OCI-LY3 (cell line): ENCODE results near the gene MATCAP1.

Source experiments
- H2AFZ ChIP-seq: fragments of 200-600, 300-600 bp; shearing (Covaris generic); 2 replicates; pipeline ENCODE4 v1.6.0; 2014; ENCODE audit warnings: antibody characterized with exemption, low read depth, low read length
- H3K27ac ChIP-seq: fragments of 200-600, 300-600 bp; sonication (generic); 2 replicates; pipeline ENCODE4 v1.5.1; 2014; ENCODE audit warnings: mild to moderate bottlenecking, low read length, moderate library complexity, mixed read lengths
- H3K27me3 ChIP-seq: fragments of 200-600, 300-600 bp; sonication (generic); 2 replicates; pipeline ENCODE4 v1.6.1; 2014; ENCODE audit warnings: low read depth, low read length, mixed read lengths
- H3K36me3 ChIP-seq: fragments of 200-600, 300-600 bp; sonication (generic); replicated peaks from 2 replicates; pipeline ENCODE3; 2014; ENCODE audit warnings: low read depth, low read length, mixed read lengths
- H3K4me1 ChIP-seq: fragments of 300-600, 200-600 bp; sonication (generic); 2 replicates; pipeline ENCODE4 v1.6.1; 2014; ENCODE audit warnings: low read length, mixed read lengths
- H3K4me2 ChIP-seq: fragments of 200-600, 300-600 bp; sonication (generic); 2 replicates; pipeline ENCODE4 v1.6.1; 2014; ENCODE audit warnings: low read length, mixed read lengths
- H3K4me3 ChIP-seq: fragments of 300-600, 200-600 bp; sonication (generic); 2 replicates; pipeline ENCODE4 v1.5.1; 2014; ENCODE audit warnings: antibody characterized with exemption, mild to moderate bottlenecking, low read length, moderate library complexity
- H3K79me2 ChIP-seq: fragments of 300-600, 200-600 bp; shearing (Covaris generic); 2 replicates; pipeline ENCODE4 v1.6.1; 2014; ENCODE audit warnings: mild to moderate bottlenecking, low read length, mixed read lengths
- H3K9ac ChIP-seq: fragments of 300-600, 200-600 bp; shearing (Covaris generic); 2 replicates; pipeline ENCODE4 v1.6.0; 2014; ENCODE audit warnings: mild to moderate bottlenecking, low read length, moderate library complexity
- H3K9me3 ChIP-seq: fragments of 200-600, 300-600 bp; shearing (Covaris generic); 2 replicates; pipeline ENCODE4 v1.6.1; 2014; ENCODE audit warnings: low read length, mixed read lengths; ENCODE audit not compliant: insufficient read depth
- H4K20me1 ChIP-seq: fragments of 200-600, 300-600 bp; sonication (generic); 2 replicates; pipeline ENCODE4 v1.6.1; 2016; ENCODE audit warnings: low read length, mixed read lengths; ENCODE audit not compliant: insufficient read depth
- EZH2phosphoT487 ChIP-seq: fragments of 200-600 bp; shearing (Covaris generic); IDR thresholded peaks from 2 replicates; pipeline ENCODE4 v1.6.1; 2018; ENCODE audit warnings: antibody characterized with exemption, mixed run types, low read depth
- TF ChIP-seq, protein P1 (sequence below): fragments of 200-600, 300-600 bp; sonication (generic); IDR thresholded peaks from 2 replicates; pipeline ENCODE4 v1.5.1; 2014; ENCODE audit warnings: antibody characterized with exemption, low read length, low read depth

The MATCAP1 gene

GRCh38 chr16:67194260-67194659 is 10.5 kb upstream of the MATCAP1 start:
- peaks cover 50% of the 10 kb centered on the region for H3K36me3 ChIP-seq
- no peak for TF ChIP-seq EZH2phosphoT487
- TF ChIP-seq, protein P1, sequence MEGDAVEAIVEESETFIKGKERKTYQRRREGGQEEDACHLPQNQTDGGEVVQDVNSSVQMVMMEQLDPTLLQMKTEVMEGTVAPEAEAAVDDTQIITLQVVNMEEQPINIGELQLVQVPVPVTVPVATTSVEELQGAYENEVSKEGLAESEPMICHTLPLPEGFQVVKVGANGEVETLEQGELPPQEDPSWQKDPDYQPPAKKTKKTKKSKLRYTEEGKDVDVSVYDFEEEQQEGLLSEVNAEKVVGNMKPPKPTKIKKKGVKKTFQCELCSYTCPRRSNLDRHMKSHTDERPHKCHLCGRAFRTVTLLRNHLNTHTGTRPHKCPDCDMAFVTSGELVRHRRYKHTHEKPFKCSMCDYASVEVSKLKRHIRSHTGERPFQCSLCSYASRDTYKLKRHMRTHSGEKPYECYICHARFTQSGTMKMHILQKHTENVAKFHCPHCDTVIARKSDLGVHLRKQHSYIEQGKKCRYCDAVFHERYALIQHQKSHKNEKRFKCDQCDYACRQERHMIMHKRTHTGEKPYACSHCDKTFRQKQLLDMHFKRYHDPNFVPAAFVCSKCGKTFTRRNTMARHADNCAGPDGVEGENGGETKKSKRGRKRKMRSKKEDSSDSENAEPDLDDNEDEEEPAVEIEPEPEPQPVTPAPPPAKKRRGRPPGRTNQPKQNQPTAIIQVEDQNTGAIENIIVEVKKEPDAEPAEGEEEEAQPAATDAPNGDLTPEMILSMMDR = no peak
- no peak overlapping the region for H3K27ac ChIP-seq
- peaks cover 32% of the 10 kb centered on the region for H3K79me2 ChIP-seq
- H3K27me3 ChIP-seq = no peaks in the 10 kb centered on the region
- H3K9ac ChIP-seq = no peak overlapping the region
- peaks cover 12% of the 10 kb centered on the region for H3K4me1 ChIP-seq
- H4K20me1 ChIP-seq = no peaks in the 10 kb centered on the region
- H3K4me3 ChIP-seq = no peak overlapping the region
- no peak overlapping the region for H3K4me2 ChIP-seq
- no peaks in the 10 kb centered on the region for H3K9me3 ChIP-seq
- H2AFZ ChIP-seq = no peak overlapping the region

- TF ChIP-seq EZH2phosphoT487 = no peak
- Histone ChIP-seq H4K20me1 (no peaks in the 10 kb centered on the region), H3K4me2 (peak overlapping the region; percentile 98), H3K79me2 (peaks cover 32% of the 10 kb centered on the region), H3K36me3 (peaks cover 45% of the 10 kb centered on the region), H3K9me3 (no peaks in the 10 kb centered on the region), H3K27me3 (no peaks in the 10 kb centered on the region), H3K4me3 (peak overlapping the region; percentile 96), H2AFZ (no peak overlapping the region), H3K4me1 (peaks cover 12% of the 10 kb centered on the region), H3K27ac (no peak overlapping the region), H3K9ac (peak overlapping the region; percentile 95; the same call in 1 of the 2 replicates)
Measured at GRCh38 chr16:67193536-67193935, 9.8 kb upstream of the MATCAP1 start.

DNA sequence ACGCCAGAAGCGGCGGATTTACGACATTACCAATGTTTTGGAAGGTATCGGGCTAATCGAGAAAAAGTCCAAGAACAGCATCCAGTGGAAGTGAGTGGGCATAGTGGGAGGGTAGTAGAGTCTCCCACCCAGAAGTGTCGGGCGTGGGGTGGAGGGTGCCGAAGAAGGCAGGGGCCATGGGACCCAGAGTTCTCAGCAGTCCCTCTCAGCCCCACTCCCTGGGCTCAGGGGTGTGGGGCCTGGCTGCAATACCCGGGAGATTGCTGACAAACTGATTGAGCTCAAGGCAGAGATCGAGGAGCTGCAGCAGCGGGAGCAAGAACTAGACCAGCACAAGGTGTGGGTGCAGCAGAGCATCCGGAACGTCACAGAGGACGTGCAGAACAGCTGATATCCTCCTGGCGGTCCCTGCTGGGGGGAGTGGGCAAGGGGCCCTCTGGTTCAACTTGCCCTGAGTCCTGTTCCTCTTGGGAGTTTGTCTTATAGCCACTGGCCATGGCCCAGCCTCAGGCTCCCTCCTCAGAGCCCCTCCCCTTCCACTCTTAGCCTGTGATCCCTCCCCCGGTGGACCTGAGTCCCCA is 9.1 kb upstream of the MATCAP1 start:
- H3K4me2 ChIP-seq = peak overlapping the region; percentile 98
- H3K9me3 ChIP-seq = no peaks in the 10 kb centered on the region
- peak overlapping the region; percentile 96 for H3K4me3 ChIP-seq
- peaks cover 12% of the 10 kb centered on the region for H3K4me1 ChIP-seq
- H3K36me3 ChIP-seq = peaks cover 40% of the 10 kb centered on the region
- H3K9ac ChIP-seq = peak overlapping the region; percentile 95
- no peak overlapping the region for H2AFZ ChIP-seq
- peak overlapping the region; percentile 53; the same call in 1 of the 2 replicates for H3K27ac ChIP-seq
- peaks cover 32% of the 10 kb centered on the region for H3K79me2 ChIP-seq
- no peaks in the 10 kb centered on the region for H3K27me3 ChIP-seq
- H4K20me1 ChIP-seq = no peaks in the 10 kb centered on the region
- no peak for TF ChIP-seq EZH2phosphoT487
- TF ChIP-seq, protein P1 = no peak

DNA sequence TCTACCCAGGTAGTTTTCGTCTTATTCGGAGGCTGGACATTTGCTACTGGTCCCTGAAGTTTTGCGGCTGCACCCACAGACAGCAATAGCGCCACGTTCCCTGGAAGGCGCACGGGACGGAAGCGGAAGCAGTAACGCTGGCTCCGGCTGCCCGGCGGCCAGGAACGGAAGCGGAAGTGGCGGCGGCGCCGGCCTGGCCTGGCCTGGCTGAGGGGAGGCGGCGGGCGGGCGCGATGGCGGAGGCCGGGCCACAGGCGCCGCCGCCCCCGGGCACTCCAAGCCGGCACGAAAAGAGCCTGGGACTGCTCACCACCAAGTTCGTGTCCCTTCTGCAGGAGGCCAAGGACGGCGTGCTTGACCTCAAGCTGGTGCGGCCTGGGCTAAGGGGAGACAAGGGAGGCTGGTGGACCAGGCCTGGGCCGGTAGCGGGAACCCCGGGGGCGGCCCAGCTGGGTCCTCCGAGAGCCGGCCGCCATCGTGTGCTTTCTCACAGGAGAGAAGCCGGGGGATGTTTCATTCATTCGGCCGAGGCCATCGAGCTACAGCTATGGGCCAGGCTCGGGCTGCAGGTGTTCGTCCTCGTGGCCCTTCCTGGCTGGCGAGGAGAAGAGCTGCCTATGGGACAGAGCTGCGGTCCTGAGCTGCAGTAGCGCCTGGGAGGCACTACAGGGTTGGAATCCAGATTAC is 8.4 kb upstream of the MATCAP1 start, which contains the start of gene E2F4:
TSS of gene E2F4 (plus strand) at position 161 of the 687 bp plus-strand sequence. CDS start at position 234, 73 bp downstream.
- H4K20me1 ChIP-seq = no peaks in the 10 kb centered on the region
- H3K27ac ChIP-seq = peak within 1 kb of the TSS; percentile 53
- H3K4me1 ChIP-seq = peaks cover 12% of the 10 kb centered on the region
- H2AFZ ChIP-seq = peak within 1 kb of the TSS; percentile 65
- peak within 1 kb of the TSS; percentile 95 for H3K9ac ChIP-seq
- H3K4me2 ChIP-seq = peak within 1 kb of the TSS; percentile 98
- peak within 1 kb of the TSS; percentile 96 for H3K4me3 ChIP-seq
- peaks cover 32% of the 10 kb centered on the region for H3K79me2 ChIP-seq
- no peak for TF ChIP-seq EZH2phosphoT487
- TF ChIP-seq, protein P1 = no peak
- no peaks in the 10 kb centered on the region for H3K9me3 ChIP-seq
- peaks cover 35% of the 10 kb centered on the region for H3K36me3 ChIP-seq
- H3K27me3 ChIP-seq = no peaks in the 10 kb centered on the region
